Superior temporal gyrus (tissue), 1 donor: ENCODE data around the gene C9orf85.
A peak's percentile ranks its signal among the peaks of the same experiment; 100 is the strongest.
"Not testable (repeated sequence)": the region's sequence is repeated elsewhere in the genome, so short reads cannot be mapped to it uniquely, and the experiment has no call there.

Source experiments
- DNase-seq: peaks from one replicate; pipeline ENCODE4 v3.0.0-alpha.2; 2016; ENCODE audit errors: extremely low spot score

C9orf85 gene

GRCh38 chr9:71941998-71942567, 30.6 kb downstream of the C9orf85 start:
- peak; percentile 65 for DNase-seq

- DNase-seq: peak; percentile 60
These were observed 33.4 kb downstream of the C9orf85 start for GRCh38 chr9:71944754-71945375.

GRCh38 chr9:71954652-71955051, 43.2 kb downstream of the C9orf85 start:
- not testable (repeated sequence) for DNase-seq

GRCh38 chr9:71955300-71955915, 44.0 kb downstream of the C9orf85 start:
- no peak for DNase-seq

- no peak for DNase-seq
These were observed 50.9 kb downstream of the C9orf85 start for GRCh38 chr9:71962328-71962727.

- DNase-seq: not testable (repeated sequence)
These were observed 52.1 kb downstream of the C9orf85 start for GRCh38 chr9:71963471-71963996.

- no peak for DNase-seq
These were observed 54.0 kb downstream of the C9orf85 start for GRCh38 chr9:71965403-71965802.

- no peak for DNase-seq
These were observed 55.2 kb downstream of the C9orf85 start for GRCh38 chr9:71966601-71967000.

- DNase-seq: no peak
These were observed 57.2 kb downstream of the C9orf85 start for GRCh38 chr9:71968541-71969090.

- DNase-seq: peak; percentile 40
These were observed 64.4 kb downstream of the C9orf85 start for GRCh38 chr9:71975833-71976232.

- DNase-seq: no peak
These were observed 65.6 kb downstream of the C9orf85 start for GRCh38 chr9:71977003-71977402.

- DNase-seq: no peak
These were observed 69.1 kb downstream of the C9orf85 start for GRCh38 chr9:71980266-71981190.

- DNase-seq: no peak
These were observed 70.5 kb downstream of the C9orf85 start for GRCh38 chr9:71981944-71982343.

- DNase-seq: no peak
These were observed 73.0 kb downstream of the C9orf85 start for GRCh38 chr9:71984403-71984802.

GRCh38 chr9:71984831-71985281, 73.4 kb downstream of the C9orf85 start:
- DNase-seq: no peak

- DNase-seq: no peak
These were observed 74.0 kb downstream of the C9orf85 start for GRCh38 chr9:71985297-71985911.

- DNase-seq: no peak
These were observed 75.5 kb downstream of the C9orf85 start for GRCh38 chr9:71986900-71987299.

- no peak for DNase-seq
These were observed 76.3 kb downstream of the C9orf85 start for GRCh38 chr9:71987471-71988371.

GRCh38 chr9:71990466-71990865, 79.0 kb downstream of the C9orf85 start:
- DNase-seq: no peak

GRCh38 chr9:72005451-72005850, 94.0 kb downstream of the C9orf85 start:
- no peak for DNase-seq
